ENCODE data around the gene NRF1. TPM values are rescaled to one million over a fixed set of nuclear protein-coding genes. Genes with fewer than 3 reads are reported as not detected.

Gene NRF1
- total RNA-seq, 1 experiment from 2014 or later, result 19.3 TPM

DNA sequence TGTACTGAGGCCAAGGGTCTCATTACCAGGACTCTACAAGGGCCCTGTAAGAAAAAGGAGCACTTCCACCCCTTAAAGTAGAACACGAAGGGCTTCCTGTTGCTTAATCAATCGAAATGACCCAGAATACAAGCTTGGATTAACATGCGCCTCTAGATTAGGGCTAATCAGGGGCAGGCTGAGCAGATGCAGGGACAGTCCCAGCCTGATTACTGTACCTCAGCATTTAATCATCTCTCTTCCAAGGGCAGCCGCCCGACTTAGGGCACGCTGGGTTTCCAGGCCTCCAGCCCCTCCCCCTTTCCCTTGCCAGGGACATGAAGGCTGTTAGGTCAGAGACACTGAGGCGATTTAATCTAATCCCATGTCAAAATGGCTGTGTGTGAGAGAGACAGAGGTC lies 138.6 kb downstream of the NRF1 start:
- Histone ChIP-seq H3K9ac (ENCODE audit: extremely low read depth, insufficient read length, low read length) (no peak overlapping the region), H2AK5ac (ENCODE audit: insufficient read length, low read length) (no peak overlapping the region), H3K27ac (ENCODE audit: insufficient read length, low read depth, low read length) (no peak overlapping the region), H3K27me3 (ENCODE audit: insufficient read depth, low read length) (no peaks in the 10 kb centered on the region), H2BK12ac (ENCODE audit: insufficient read length, low read depth, low read length) (no peak overlapping the region), H3K9me3 (ENCODE audit: control insufficient read depth, low read depth, low read length) (no peaks in the 10 kb centered on the region), H3K79me2 (ENCODE audit: insufficient read depth, low read length) (no peaks in the 10 kb centered on the region), H2BK5ac (ENCODE audit: insufficient read length, low read length) (no peak overlapping the region), H3K4me2 (ENCODE audit: insufficient read depth, insufficient read length, low read length) (no peak overlapping the region), H3K4ac (ENCODE audit: low read depth, low read length) (no peak overlapping the region), H4K5ac (ENCODE audit: insufficient read length, low read depth, low read length) (no peak overlapping the region), H4K8ac (replicated peaks; ENCODE audit: insufficient read length, low read depth, low read length) (no peak overlapping the region), H2AFZ (ENCODE audit: low read length) (no peak overlapping the region), H2BK15ac (ENCODE audit: low read depth, low read length) (no peak overlapping the region), H3K23me2 (ENCODE audit: insufficient read length, low read depth, low read length, poor library complexity, severe bottlenecking) (no peaks in the 10 kb centered on the region), H2BK20ac (ENCODE audit: low read depth, low read length, poor library complexity, severe bottlenecking) (no peak overlapping the region), H3K18ac (ENCODE audit: insufficient read length, low read depth, low read length) (no peak overlapping the region), H4K91ac (ENCODE audit: insufficient read length, low read depth, low read length) (no peak overlapping the region), H2BK120ac (ENCODE audit: low read depth, low read length, poor library complexity, severe bottlenecking) (no peak overlapping the region), H3T11ph (ENCODE audit: low read length) (no peak overlapping the region), H3K56ac (ENCODE audit: insufficient read length, low read depth, low read length) (no peak overlapping the region), H3K14ac (ENCODE audit: insufficient read depth, low read length) (no peak overlapping the region), H3K23ac (ENCODE audit: insufficient read length, low read depth, low read length) (no peak overlapping the region), H3K4me1 (ENCODE audit: insufficient read depth, low read length) (no peaks in the 10 kb centered on the region), H4K20me1 (ENCODE audit: control insufficient read depth, insufficient read depth, insufficient read length) (no peaks in the 10 kb centered on the region), H3K79me1 (ENCODE audit: insufficient read depth, low read depth, low read length, poor library complexity, severe bottlenecking) (no peaks in the 10 kb centered on the region)
- no peak for DNase-seq
- TF ChIP-seq, protein P1, sequence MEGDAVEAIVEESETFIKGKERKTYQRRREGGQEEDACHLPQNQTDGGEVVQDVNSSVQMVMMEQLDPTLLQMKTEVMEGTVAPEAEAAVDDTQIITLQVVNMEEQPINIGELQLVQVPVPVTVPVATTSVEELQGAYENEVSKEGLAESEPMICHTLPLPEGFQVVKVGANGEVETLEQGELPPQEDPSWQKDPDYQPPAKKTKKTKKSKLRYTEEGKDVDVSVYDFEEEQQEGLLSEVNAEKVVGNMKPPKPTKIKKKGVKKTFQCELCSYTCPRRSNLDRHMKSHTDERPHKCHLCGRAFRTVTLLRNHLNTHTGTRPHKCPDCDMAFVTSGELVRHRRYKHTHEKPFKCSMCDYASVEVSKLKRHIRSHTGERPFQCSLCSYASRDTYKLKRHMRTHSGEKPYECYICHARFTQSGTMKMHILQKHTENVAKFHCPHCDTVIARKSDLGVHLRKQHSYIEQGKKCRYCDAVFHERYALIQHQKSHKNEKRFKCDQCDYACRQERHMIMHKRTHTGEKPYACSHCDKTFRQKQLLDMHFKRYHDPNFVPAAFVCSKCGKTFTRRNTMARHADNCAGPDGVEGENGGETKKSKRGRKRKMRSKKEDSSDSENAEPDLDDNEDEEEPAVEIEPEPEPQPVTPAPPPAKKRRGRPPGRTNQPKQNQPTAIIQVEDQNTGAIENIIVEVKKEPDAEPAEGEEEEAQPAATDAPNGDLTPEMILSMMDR (conservative IDR thresholded peaks at IDR 0.05), result no peak
- peaks cover 0 to 8% of the 10 kb centered on the region in 2 experiments; a peak in 3 of 4 replicates for H3K4me1 Mint-ChIP-seq
- peaks cover 14 to 37% (median 26%) of the 10 kb centered on the region in 3 experiments; a peak in 6 of 7 replicates for H3K36me3 Mint-ChIP-seq (ENCODE audit: insufficient read depth in 1 of 3, low read depth in 3 of 3)
- no peak overlapping the region for H3K4me3 Mint-ChIP-seq
- H3K9me3 Mint-ChIP-seq, result no peaks in the 10 kb centered on the region
- no CpG with 5 or more reads among the region's 7 CpGs for WGBS (ENCODE audit: extremely low coverage, insufficient read length, low lambda C conversion rate)
- H3K27me3 Mint-ChIP-seq (ENCODE audit: low read depth), result peaks cover 1% of the 10 kb centered on the region; the same call in 1 of the 2 replicates
- H3K27ac Mint-ChIP-seq, result peak overlapping the region in 1 of 3 experiments; percentile 68; a peak in 2 of 7 replicates
